HG02884 (cell line): ENCODE results near the gene SDC3.
A peak's percentile ranks its signal among the peaks of the same experiment; 100 is the strongest.

Source experiments
- ATAC-seq: cut with Tn5 transposase; IDR thresholded peaks from one replicate; pipeline ENCODE4 v1.9.1; 2021; ENCODE audit warnings: mild to moderate bottlenecking, moderate library complexity; ENCODE audit not compliant: unreplicated experiment

The SDC3 gene

DNA sequence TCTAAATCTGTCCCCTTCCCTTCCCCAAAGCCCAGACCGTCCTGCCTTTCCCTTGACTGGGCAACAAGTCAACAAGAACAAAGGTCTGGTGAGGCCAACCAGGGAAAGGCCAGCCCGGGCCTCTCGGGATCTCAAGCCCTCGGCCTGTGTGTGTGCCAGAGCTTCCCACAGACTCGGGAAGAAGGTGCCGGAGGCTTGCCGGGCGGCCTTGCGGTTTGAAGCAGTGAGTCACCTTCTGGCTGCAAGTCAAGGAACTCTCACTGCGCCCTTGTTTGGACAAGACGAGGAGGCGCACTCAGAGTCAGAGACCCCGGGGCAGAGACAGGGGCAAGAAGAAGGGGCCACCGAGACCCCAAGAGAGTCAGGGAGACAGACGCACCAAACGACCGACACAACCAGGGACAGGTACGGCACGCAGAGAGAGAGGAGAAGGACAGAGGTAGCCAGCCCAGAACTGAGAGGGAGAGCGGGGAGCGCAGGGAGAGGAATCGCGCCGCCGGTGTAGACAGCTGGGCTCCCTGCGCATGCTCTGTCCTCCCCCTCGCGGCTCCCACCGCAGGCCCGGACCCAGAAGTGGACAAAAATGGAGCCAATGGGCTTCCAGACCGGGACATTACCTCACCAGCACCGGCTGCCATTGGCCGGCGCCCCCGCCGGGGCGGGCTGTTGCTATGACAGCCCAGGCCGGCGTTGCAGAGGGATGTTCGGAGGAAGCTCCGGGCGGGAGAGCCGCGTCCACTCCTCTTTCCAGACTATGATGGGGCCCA lies 84.4 kb downstream of the SDC3 start:
- peak; percentile 94 for ATAC-seq

DNA sequence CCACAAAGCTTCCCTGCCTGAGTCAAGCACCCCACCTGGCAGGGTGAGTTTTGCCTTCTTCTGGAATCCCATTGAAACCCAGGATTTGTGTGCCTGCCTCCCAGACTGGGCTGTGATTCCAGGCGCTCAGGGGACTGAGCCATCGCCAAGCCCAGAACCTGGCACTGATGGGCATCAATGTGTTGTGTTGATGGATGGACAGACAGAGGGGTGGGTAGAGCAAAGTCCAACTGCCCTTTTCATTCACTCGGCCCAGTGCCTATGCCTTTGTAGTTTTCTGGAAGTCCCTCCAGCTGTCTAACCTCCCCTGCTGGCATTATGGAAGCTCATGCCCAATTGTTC lies 85.0 kb downstream of the SDC3 start:
- ATAC-seq, result no peak

DNA sequence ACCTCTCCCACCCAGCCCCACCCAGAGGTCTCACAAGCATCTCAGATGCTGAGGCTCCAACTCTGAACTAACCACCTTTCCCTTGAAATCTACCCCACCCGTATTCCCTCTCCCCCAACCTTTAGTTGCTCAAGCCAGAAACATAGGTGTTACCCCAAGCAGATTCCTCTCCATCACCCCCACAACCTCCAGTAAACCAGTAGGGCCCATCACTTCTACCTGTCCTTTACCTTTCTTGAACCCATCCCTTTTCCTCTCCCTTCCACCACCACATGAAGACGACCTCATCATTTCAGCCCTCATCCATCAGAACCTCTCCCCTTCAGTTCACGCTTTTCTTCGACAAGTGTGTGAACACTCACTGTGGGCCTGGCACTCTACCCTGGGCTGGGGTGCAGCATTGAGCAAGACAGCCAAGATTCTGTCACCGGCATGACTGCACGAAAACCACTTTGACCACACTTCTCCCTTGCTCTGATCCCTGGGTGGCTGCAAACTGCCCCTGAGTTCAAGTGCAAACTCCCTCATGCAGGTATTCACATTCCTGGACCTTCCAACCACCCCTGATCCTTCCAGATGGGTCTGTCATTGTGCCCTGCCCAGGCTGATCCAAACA lies 85.5 kb downstream of the SDC3 start:
- ATAC-seq, result no peak

DNA sequence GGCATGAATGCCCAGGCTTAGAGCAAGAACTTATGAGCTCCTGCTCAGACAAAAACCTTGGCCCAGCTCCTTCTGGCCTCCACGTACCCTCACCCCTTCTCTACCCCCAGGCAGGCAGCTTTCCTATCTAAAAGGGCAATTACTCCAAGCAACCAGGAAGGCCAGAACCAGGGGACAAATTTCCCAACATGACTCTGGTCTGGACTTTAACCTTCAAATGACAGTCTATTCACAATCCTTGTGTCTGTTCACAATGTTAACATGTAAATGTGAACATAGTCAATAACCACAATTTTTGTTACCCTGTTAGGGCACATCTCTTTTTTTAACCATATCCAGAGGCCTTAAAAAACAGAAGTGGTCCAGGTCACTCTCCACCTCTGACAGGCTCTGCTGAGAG lies 86.6 kb downstream of the SDC3 start:
- ATAC-seq, result no peak

DNA sequence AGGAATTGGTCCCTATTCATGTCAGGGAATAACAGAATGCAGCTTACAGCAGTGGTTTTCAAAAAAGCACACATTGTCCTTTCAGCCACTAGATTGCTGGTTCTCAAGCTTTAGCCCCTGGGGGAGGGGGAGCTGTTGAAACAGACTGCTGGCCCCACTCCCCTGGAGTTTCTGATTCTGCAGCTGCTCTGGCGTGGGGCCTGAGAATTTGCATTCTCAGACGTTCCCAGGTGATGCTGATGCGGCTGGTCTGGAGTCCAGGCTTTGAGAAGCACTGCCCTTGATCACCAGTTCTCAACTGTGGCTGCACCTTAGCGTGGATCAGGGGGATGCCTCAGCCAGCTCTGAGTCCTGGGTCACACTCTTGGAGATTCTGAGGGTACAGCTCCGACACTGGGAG lies 88.3 kb downstream of the SDC3 start:
- ATAC-seq, result no peak
